GM10266 (cell line): ENCODE data around the gene EVC.

Experiments
- DNase-seq: peaks from one replicate; pipeline ENCODE4 v3.0.0; 2012; ENCODE audit errors: extremely low spot score
- CTCF ChIP-seq: IDR thresholded peaks from 2 replicates; pipeline ENCODE4 v1.5.1; 2012; ENCODE audit warnings: mild to moderate bottlenecking, low read depth; ENCODE audit not compliant: control insufficient read depth, insufficient read depth; ENCODE audit errors: missing control alignments

Gene EVC

DNA sequence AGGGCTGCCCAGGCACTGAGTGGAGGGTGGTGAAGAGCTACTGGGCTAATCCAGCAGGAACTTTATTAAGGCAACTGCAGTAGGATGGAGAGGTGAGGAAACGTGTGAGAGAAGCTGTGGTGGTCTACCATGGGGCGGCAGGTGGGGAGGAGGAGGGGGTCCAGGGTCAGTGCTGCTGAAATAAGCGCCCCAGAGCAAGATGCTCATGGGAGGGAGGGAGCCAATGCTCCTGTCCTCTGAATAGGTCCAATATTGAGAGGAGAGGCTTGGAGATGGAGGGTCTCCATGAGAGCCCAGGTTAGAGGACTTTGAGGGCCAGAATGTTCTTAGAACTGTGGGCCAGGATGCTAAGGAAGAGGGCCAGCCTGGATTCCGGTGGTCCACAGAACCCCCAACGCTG is 35.2 kb downstream of the EVC start:
- no peak for DNase-seq
- TF ChIP-seq CTCF = no peak

DNA sequence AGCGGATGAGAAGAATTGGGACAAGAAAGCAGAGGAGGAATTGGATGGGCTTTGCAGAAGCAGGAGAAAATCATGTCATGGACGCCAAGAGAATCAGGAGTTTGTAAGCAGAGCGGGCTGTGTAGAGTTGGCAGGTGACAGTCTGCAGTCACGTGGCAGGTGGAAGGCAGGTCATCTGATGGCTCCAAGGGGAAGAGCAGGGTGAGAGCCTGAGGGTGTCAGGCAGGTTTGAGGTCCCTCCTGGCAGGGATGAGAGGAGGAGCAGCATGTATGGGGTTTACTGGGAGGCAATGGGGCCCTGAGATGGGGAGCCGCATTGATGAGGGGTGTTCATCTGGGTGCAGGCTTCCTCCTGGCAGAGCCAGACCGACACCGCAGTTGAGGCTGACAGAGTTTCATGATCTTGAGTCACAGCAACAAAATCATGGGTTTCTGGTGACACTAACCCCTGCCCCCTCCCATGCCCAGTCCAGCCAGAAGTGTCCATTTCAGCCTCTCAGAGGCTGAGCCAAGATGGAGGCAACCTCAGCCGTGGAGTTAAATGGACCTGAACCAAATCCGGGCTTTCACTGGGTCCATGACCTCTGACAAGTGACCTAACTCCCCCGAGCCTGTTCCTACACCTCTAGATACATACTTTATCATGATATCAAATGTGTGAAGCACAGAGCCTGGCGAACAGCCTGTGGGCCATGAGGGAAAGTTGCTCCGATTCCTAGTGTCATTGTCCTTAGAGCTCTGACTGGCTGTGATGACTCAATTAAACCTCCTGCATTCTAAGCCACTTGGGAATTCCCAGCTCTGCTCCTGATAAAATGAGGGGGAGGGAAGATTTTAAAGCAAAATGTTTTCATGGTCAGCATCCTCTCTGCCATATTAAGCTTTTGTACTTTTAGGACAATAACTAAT is 36.1 kb downstream of the EVC start:
- DNase-seq = no peak

DNA sequence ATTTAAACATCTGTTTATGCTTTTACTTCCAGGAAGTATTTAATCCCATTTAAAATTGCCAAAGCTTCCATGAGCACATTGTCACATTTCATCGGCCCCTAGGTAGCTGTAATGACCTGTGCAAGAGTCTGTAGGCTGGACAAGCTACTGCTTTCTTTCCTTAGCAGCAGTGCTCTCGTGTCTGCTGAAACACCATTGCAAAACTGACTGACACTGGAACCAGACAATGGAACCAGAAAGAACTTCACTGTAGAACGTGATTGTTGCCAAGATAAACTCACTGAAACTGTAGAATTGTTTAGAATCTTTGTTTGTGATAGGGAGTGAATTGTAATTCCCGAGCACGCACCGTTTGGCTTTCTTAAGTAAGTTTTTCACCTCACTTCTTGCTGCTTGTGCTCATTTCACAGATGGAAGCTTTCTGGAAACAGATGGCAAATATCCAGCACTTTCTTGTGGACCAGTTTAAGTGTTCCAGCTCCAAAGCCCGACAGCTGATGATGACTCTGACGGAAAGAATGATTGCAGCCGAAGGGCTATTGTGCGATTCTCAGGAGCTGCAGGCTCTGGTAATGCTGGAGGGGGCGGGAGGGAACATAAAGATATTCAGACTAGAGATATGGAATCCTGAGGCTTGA is 36.9 kb downstream of the EVC start:
- DNase-seq = no peak

More for the DNA sequence above, 36.1 kb downstream of the EVC start:
- no peak for TF ChIP-seq CTCF

GRCh38 chr4:5749568-5749967 is 38.6 kb downstream of the EVC start:
- TF ChIP-seq CTCF = no peak
- DNase-seq = no peak

More for the DNA sequence above, 36.9 kb downstream of the EVC start:
- no peak for TF ChIP-seq CTCF

- no peak for TF ChIP-seq CTCF
- no peak for DNase-seq
Measured at GRCh38 chr4:5750052-5750945, 39.3 kb downstream of the EVC start.

GRCh38 chr4:5750946-5751665 is 40.1 kb downstream of the EVC start:
- TF ChIP-seq CTCF = no peak
- no peak for DNase-seq
